IMR-90 (cell line): ENCODE measurements around the gene MFSD6.

Source experiments
- BHLHE40 ChIP-seq: fragments of 150-350 bp; IDR thresholded peaks from 2 replicates; pipeline ENCODE4 v1.6.1; 2016; ENCODE audit warnings: mild to moderate bottlenecking, low read depth, low read length
- CEBPB ChIP-seq: IDR thresholded peaks from 2 replicates; pipeline ENCODE4 v1.6.1; 2012; ENCODE audit warnings: low read depth, low read length, improper control_type of control experiment
- CTCF ChIP-seq: conservative IDR thresholded peaks from 2 replicates; pipeline ENCODE4 v1.5.1; 2012; ENCODE audit warnings: mild to moderate bottlenecking, low read depth, low read length, improper control_type of control experiment
- FOS ChIP-seq: fragments of 150-350 bp; IDR thresholded peaks from 2 replicates; pipeline ENCODE4 v1.6.1; 2016; ENCODE audit warnings: low read depth, low read length
- MAFK ChIP-seq: IDR thresholded peaks from 2 replicates; pipeline ENCODE4 v1.6.1; 2012; ENCODE audit warnings: low read depth, low read length, improper control_type of control experiment
- MXI1 ChIP-seq: IDR thresholded peaks from 2 replicates; pipeline ENCODE4 v1.6.1; 2012; ENCODE audit warnings: low read depth, mild to moderate bottlenecking, low read length, moderate library complexity, borderline replicate concordance
- POLR2A ChIP-seq: IDR thresholded peaks from 2 replicates; pipeline ENCODE4 v1.6.1; 2012; ENCODE audit warnings: mild to moderate bottlenecking, low read depth, low read length
- RAD21 ChIP-seq: IDR thresholded peaks from 2 replicates; pipeline ENCODE4 v1.6.1; 2012; ENCODE audit warnings: low read length, improper control_type of control experiment
- RCOR1 ChIP-seq: IDR thresholded peaks from 2 replicates; pipeline ENCODE4 v1.6.1; 2012; ENCODE audit warnings: mild to moderate bottlenecking, low read length, improper control_type of control experiment; ENCODE audit not compliant: insufficient replicate concordance
- RFX5 ChIP-seq: IDR thresholded peaks from 2 replicates; pipeline ENCODE4 v1.8.0; 2012; ENCODE audit warnings: low read depth, mild to moderate bottlenecking, low read length, moderate library complexity
- SMC3 ChIP-seq: fragments of 150-350 bp; IDR thresholded peaks from 2 replicates; pipeline ENCODE4 v1.6.1; 2016; ENCODE audit warnings: low read depth, mild to moderate bottlenecking, antibody characterized with exemption, low read length, moderate library complexity
- USF2 ChIP-seq: fragments of 150-350 bp; IDR thresholded peaks from 2 replicates; pipeline ENCODE4 v1.6.1; 2017; ENCODE audit warnings: mild to moderate bottlenecking, antibody characterized with exemption, low read length, low read depth

GRCh38 chr2:190436557-190436956 lies 28.4 kb downstream of the MFSD6 start:
- no peak for TF ChIP-seq POLR2A
- TF ChIP-seq SMC3, result no peak
- TF ChIP-seq CTCF, result no peak
- no peak for TF ChIP-seq USF2
- TF ChIP-seq RCOR1, result no peak
- no peak for TF ChIP-seq FOS
- no peak for TF ChIP-seq RAD21
- no peak for TF ChIP-seq CEBPB
- no peak for TF ChIP-seq MAFK
- no peak for TF ChIP-seq BHLHE40
- no peak for TF ChIP-seq MXI1
- no peak for TF ChIP-seq RFX5
